NB4 (cell line): ENCODE measurements around the gene C1orf146.

ENCODE experiments used
- DNase-seq: peaks from one replicate; pipeline ENCODE4 v3.0.0; 2010; ENCODE audit warnings: low read depth
- H3K4me3 ChIP-seq: one replicate; pipeline ENCODE4 v1.5.1; 2011; ENCODE audit warnings: mild to moderate bottlenecking, low read depth, low read length, moderate library complexity
- MYC ChIP-seq: IDR thresholded peaks from 2 replicates; pipeline ENCODE4 v1.6.1; 2011; ENCODE audit warnings: low read depth, low read length
- POLR2A ChIP-seq: IDR thresholded peaks from 2 replicates; pipeline ENCODE4 v1.6.1; 2011; ENCODE audit warnings: mild to moderate bottlenecking; ENCODE audit not compliant: insufficient read length; ENCODE audit errors: extremely low read depth
- TF ChIP-seq, protein P1 (sequence below): IDR thresholded peaks from one replicate; pipeline ENCODE4 v1.5.1; 2012; ENCODE audit warnings: low read depth, low read length
- TF ChIP-seq, protein P2 (sequence below): IDR thresholded peaks from 2 replicates; pipeline ENCODE4 v1.6.1; 2011; ENCODE audit warnings: low read depth, low read length

Gene C1orf146

DNA sequence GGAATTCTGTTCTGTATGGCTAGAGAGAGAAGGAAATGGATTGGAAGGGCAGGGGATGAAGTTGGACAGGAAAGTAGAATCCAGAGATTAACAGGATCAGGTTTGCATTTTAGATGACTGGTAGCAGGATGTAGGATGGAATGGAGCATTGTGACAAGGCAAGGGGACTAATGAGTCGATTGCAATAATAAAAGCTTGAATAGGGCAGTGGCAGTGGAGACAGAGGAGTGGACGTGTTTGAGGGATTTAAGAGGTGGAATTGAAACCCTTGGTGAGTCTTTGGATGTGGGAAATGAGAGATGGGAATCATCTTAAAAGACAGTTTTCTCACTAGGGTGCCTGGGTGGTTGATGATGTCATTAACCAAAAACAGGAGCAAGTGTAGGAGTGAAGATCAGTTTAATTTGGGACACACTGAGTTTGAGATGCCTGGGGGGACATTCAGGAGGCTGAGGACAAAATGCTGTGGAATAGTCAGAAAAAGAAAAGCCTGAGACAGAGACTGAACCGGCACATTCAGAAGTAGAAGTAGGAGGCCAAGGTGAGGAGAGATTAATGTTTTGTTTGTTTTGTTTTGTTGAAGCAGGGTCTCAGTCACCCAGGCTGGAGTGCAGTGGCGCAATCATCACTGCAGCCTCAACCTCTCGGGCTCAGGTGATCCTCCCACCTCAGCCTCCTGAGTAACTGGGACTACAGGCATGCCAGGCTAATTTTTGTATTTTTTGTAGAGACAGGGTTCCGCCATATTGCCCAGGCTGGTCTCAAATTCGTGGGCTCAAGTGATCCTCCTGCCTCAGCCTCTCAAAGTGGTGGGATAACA is 29.1 kb upstream of the C1orf146 start:
- no peak for DNase-seq
- no peak for TF ChIP-seq MYC
- TF ChIP-seq, protein P1, sequence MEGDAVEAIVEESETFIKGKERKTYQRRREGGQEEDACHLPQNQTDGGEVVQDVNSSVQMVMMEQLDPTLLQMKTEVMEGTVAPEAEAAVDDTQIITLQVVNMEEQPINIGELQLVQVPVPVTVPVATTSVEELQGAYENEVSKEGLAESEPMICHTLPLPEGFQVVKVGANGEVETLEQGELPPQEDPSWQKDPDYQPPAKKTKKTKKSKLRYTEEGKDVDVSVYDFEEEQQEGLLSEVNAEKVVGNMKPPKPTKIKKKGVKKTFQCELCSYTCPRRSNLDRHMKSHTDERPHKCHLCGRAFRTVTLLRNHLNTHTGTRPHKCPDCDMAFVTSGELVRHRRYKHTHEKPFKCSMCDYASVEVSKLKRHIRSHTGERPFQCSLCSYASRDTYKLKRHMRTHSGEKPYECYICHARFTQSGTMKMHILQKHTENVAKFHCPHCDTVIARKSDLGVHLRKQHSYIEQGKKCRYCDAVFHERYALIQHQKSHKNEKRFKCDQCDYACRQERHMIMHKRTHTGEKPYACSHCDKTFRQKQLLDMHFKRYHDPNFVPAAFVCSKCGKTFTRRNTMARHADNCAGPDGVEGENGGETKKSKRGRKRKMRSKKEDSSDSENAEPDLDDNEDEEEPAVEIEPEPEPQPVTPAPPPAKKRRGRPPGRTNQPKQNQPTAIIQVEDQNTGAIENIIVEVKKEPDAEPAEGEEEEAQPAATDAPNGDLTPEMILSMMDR = no peak
- TF ChIP-seq, protein P2, sequence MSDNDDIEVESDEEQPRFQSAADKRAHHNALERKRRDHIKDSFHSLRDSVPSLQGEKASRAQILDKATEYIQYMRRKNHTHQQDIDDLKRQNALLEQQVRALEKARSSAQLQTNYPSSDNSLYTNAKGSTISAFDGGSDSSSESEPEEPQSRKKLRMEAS = no peak
- TF ChIP-seq POLR2A = no peak
- no peak overlapping the region for H3K4me3 ChIP-seq

DNA sequence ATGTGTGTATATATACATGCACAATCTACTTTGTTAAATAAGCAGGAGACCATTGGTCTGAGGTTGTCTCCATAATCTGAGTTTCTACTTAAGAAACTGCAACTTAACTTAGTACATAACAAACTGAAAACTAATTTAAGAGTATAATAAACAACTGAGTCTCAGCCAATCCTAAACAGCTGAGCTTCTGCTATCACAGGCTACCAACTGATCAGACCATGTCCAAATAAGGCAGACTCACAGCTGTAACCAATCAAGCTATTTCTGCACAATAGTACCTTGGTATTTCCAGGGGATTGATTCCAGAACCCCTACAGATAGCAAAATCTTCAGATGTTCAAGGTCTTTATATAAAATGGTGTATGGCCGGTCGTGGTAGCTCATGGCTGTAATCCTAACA is 26.0 kb upstream of the C1orf146 start:
- no peak for DNase-seq
- no peak for TF ChIP-seq POLR2A
- no peak for TF ChIP-seq MYC
- TF ChIP-seq, protein P1 = no peak
- TF ChIP-seq, protein P2 = no peak
- H3K4me3 ChIP-seq = no peak overlapping the region

DNA sequence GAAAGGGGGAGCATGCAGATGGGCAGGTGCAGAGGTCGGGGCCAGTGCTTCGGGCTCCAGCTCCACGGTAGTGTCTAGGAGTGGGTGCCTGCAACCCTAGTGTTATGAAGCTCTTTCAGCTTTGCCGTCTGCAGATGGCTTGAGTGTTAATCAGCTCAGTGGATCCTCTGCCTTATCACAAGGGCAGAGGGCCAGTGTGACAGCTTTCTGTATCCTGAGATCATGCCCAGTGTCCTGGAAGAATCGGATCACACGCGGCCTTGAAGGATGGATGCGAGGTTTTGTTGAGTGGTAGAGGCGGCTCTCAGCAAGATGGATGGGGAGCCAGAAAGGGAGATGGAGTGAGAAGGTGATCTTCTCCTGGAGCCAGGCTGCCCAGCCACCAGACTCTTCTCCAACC is 25.5 kb upstream of the C1orf146 start:
- TF ChIP-seq, protein P1 = no peak
- TF ChIP-seq MYC (no peak), POLR2A (no peak)
- TF ChIP-seq, protein P2 = no peak
- DNase-seq = no peak
- no peak overlapping the region for H3K4me3 ChIP-seq

DNA sequence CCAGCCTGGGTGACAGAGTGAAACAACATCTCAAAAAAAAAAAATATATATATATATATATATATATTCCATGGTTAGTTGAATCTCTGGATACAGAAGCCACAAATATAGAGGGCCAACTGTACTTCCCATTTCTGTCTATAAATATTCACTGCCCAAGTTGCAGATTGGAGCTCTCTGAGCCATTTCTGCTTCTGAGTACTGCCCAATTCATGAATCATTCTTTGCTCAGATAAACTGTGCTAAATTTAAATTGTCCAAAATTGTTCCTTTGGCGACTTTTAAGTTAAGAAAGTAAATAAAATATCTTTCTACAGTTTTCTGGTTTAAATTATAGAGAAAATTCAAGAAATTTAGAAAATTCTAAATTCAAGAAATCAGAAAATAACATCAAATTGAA is 23.2 kb upstream of the C1orf146 start:
- TF ChIP-seq POLR2A = no peak
- TF ChIP-seq MYC = no peak
- TF ChIP-seq, protein P1 = no peak
- TF ChIP-seq, protein P2 = no peak
- H3K4me3 ChIP-seq = no peak overlapping the region
- DNase-seq = peak; percentile 37

DNA sequence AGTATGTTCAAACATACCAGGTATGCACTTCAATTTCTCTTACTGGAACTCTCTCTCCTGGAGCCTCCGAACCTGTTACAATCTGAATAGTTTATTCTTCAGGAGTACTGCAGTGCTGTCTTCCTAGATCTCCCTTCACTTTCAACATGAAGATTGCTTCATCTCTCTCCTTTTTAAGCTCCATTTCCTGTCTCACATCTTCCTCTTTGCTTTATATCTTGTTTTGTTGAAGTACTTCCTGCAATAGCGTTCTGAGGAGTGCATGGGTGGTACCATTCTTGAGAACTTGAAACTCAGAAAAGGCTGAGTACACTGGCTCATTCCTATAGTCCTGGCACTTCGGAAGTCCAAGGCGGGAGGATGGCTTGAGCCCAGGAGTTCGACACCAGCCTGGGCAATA is 15.7 kb upstream of the C1orf146 start:
- peak; percentile 66 for DNase-seq
- no peak overlapping the region for H3K4me3 ChIP-seq
- TF ChIP-seq POLR2A (no peak), MYC (no peak)
- TF ChIP-seq, protein P2 = no peak
- TF ChIP-seq, protein P1 = no peak
